WTC11 (cell line): ENCODE results near the gene ARMC7.

Experiments used
- CBFB ChIP-seq: sonication (generic); formaldehyde crosslinking; IDR thresholded peaks from 2 replicates; pipeline ENCODE4 v1.8.1; 2022; ENCODE audit warnings: mild to moderate bottlenecking, low read depth, missing genetic modification reagents
- CREB1 ChIP-seq: sonication (generic); formaldehyde crosslinking; IDR thresholded peaks from 2 replicates; pipeline ENCODE4 v1.8.0; 2023; ENCODE audit warnings: mild to moderate bottlenecking, missing genetic modification reagents
- E2F5 ChIP-seq: sonication (generic); formaldehyde crosslinking; IDR thresholded peaks from 2 replicates; pipeline ENCODE4 v1.8.1; 2022; ENCODE audit warnings: mild to moderate bottlenecking, moderate library complexity, missing genetic modification reagents
- EMX1 ChIP-seq: fragments of 250-450 bp; sonication (Bioruptor Pico); IDR thresholded peaks from 2 replicates; pipeline ENCODE4 v1.8.0; 2021; ENCODE audit warnings: mild to moderate bottlenecking
- KAT7 ChIP-seq: sonication (generic); formaldehyde crosslinking; IDR thresholded peaks from 2 replicates; pipeline ENCODE4 v1.8.1; 2023; ENCODE audit warnings: missing genetic modification reagents, mild to moderate bottlenecking, borderline replicate concordance
- NFYB ChIP-seq: sonication (generic); formaldehyde crosslinking; conservative IDR thresholded peaks from 2 replicates; pipeline ENCODE4 v1.8.0; 2022; ENCODE audit warnings: low read depth, missing genetic modification reagents
- NR2C2 ChIP-seq: sonication (generic); formaldehyde crosslinking; IDR thresholded peaks from 2 replicates; pipeline ENCODE4 v1.8.0; 2022; ENCODE audit warnings: mild to moderate bottlenecking, missing genetic modification reagents
- SP1 ChIP-seq: sonication (generic); formaldehyde crosslinking; conservative IDR thresholded peaks from 2 replicates; pipeline ENCODE4 v1.8.1; 2022; ENCODE audit warnings: missing genetic modification reagents
- USF1 ChIP-seq: sonication (generic); formaldehyde crosslinking; IDR thresholded peaks from 2 replicates; pipeline ENCODE4 v1.8.0; 2022; ENCODE audit warnings: mild to moderate bottlenecking, missing genetic modification reagents
- ZBTB21 ChIP-seq: sonication (generic); formaldehyde crosslinking; IDR thresholded peaks from 2 replicates; pipeline ENCODE4 v1.8.1; 2023; ENCODE audit warnings: mild to moderate bottlenecking, missing genetic modification reagents, borderline replicate concordance
- ZNF263 ChIP-seq: sonication (generic); formaldehyde crosslinking; IDR thresholded peaks from 2 replicates; pipeline ENCODE4 v1.8.1; 2022; ENCODE audit warnings: low read depth, mild to moderate bottlenecking, moderate library complexity, missing genetic modification reagents
- TF ChIP-seq, protein P1 (sequence below): fragments of 200-600 bp; IDR thresholded peaks from 2 replicates; pipeline ENCODE4 v1.8.0; 2022; ENCODE audit warnings: antibody characterized with exemption
- TF ChIP-seq, protein P2 (sequence below): sonication (generic); formaldehyde crosslinking; conservative IDR thresholded peaks from 2 replicates; pipeline ENCODE4 v1.8.1; 2022; ENCODE audit warnings: mild to moderate bottlenecking, missing genetic modification reagents

DNA sequence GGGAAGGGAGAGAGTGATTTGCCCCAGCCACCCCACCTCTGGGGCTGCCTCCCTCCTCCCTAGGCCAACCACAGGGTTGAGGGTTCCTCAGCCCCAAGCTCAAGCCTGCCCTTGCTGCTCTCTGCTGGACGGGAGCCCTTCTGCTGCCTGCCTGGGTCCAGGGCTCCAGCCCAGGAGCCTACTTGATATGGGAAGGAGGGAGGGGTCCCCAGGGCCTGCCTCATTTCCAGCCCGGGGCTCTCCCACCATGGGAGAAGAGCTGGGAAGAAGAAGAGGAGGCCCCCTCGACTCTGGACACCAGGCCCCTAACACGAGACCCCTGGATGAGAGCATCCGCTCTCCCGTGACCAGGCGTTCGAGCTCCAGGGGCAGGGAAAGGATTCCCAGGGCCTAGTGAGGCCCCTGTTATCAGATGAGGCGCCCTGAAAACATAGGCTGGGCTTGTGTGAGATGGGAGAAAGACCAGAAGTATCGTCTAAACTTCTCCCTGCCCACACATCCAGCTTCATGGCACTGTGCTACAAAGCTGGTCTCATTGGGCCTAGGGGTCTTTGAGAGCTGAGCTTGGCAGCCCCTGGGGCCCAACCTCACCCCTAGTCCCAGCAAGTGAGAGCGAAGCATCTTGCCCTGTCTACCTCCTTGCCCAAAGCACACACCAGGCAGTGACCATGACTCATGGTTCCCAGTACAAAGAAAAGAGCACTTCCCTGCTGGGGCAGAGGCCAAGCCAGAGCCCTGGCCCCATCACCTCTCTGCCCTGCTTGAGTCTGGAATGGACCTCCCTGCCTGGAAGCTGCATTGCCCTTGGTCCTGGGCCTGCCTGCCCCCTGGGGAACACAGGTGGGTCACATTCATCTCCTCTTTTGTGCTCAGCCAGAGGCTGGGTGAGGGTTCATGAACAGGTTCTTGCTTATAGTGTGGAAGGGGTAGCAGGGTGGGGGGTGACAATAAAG lies 21.0 kb upstream of the ARMC7 start:
- TF ChIP-seq, protein P1, sequence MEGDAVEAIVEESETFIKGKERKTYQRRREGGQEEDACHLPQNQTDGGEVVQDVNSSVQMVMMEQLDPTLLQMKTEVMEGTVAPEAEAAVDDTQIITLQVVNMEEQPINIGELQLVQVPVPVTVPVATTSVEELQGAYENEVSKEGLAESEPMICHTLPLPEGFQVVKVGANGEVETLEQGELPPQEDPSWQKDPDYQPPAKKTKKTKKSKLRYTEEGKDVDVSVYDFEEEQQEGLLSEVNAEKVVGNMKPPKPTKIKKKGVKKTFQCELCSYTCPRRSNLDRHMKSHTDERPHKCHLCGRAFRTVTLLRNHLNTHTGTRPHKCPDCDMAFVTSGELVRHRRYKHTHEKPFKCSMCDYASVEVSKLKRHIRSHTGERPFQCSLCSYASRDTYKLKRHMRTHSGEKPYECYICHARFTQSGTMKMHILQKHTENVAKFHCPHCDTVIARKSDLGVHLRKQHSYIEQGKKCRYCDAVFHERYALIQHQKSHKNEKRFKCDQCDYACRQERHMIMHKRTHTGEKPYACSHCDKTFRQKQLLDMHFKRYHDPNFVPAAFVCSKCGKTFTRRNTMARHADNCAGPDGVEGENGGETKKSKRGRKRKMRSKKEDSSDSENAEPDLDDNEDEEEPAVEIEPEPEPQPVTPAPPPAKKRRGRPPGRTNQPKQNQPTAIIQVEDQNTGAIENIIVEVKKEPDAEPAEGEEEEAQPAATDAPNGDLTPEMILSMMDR, result no peak
- TF ChIP-seq USF1 (CRISPR knock-in tag), result no peak
- TF ChIP-seq NR2C2 (CRISPR knock-in tag), result no peak
- no peak for TF ChIP-seq CREB1 (CRISPR knock-in tag)
- no peak for TF ChIP-seq KAT7 (CRISPR knock-in tag)
- no peak for TF ChIP-seq NFYB
- no peak for TF ChIP-seq ZNF263 (CRISPR knock-in tag)
- TF ChIP-seq, protein P2, sequence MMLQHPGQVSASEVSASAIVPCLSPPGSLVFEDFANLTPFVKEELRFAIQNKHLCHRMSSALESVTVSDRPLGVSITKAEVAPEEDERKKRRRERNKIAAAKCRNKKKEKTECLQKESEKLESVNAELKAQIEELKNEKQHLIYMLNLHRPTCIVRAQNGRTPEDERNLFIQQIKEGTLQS (CRISPR knock-in tag), result no peak
- TF ChIP-seq SP1 (CRISPR knock-in tag), result no peak
- no peak for TF ChIP-seq ZBTB21 (CRISPR knock-in tag)
- no peak for TF ChIP-seq EMX1 (CRISPR knock-in tag)
- TF ChIP-seq CBFB (CRISPR knock-in tag), result no peak
- no peak for TF ChIP-seq E2F5 (CRISPR knock-in tag)
